Liver (tissue), 9 donors: ENCODE data around the gene SFPQ. TPM values are rescaled to one million over a fixed set of nuclear protein-coding genes. Genes with fewer than 3 reads are reported as not detected.

Experiments used
- DNase-seq: peaks from one replicate; pipeline ENCODE4 v3.0.0-alpha.2; 2017; ENCODE audit warnings: low spot score
- H3K27ac ChIP-seq, 2 donors: one replicate each; pipeline ENCODE4 v1.7.0; 2013; ENCODE audit warnings: inconsistent platforms in 2 of 2, low read length in 2 of 2, control low read depth in 1 of 2, low read depth in 1 of 2, mild to moderate bottlenecking in 1 of 2
- H3K27me3 ChIP-seq, 4 donors: one replicate each; pipeline versions ENCODE4 v1.6.1 to v1.7.0; 2013; ENCODE audit warnings: low read length in 3 of 4, inconsistent platforms in 1 of 4, mild to moderate bottlenecking in 1 of 4, moderate library complexity in 1 of 4; ENCODE audit not compliant: control insufficient read depth in 4 of 4, insufficient read depth in 4 of 4
- H3K36me3 ChIP-seq, 4 donors: one replicate each; pipeline versions ENCODE4 v1.6.1 to v1.7.0; 2013; ENCODE audit warnings: low read length in 3 of 4, mild to moderate bottlenecking in 3 of 4, low read depth in 1 of 4, moderate library complexity in 1 of 4; ENCODE audit not compliant: control insufficient read depth in 4 of 4, insufficient read depth in 3 of 4
- H3K4me1 ChIP-seq, 4 donors: one replicate each; pipeline versions ENCODE4 v1.6.1 to v1.7.0; 2013; ENCODE audit warnings: low read length in 3 of 4, mild to moderate bottlenecking in 3 of 4, moderate library complexity in 1 of 4; ENCODE audit not compliant: control insufficient read depth in 4 of 4, insufficient read depth in 4 of 4
- H3K4me3 ChIP-seq, 3 donors: one replicate each; pipeline versions ENCODE4 v1.6.1 to v1.7.0; 2013; ENCODE audit warnings: low read length in 3 of 3, control low read depth in 1 of 3, low read depth in 1 of 3, mild to moderate bottlenecking in 1 of 3
- H3K9ac ChIP-seq, 2 donors: one replicate each; pipeline ENCODE4 v1.7.0; 2013; ENCODE audit warnings: low read length in 2 of 2, mild to moderate bottlenecking in 2 of 2, moderate library complexity in 2 of 2, control low read depth in 1 of 2, low read depth in 1 of 2
- H3K9me3 ChIP-seq, 4 donors: one replicate each; pipeline versions ENCODE4 v1.6.1 to v1.7.0; 2013; ENCODE audit warnings: low read length in 3 of 4; ENCODE audit not compliant: control insufficient read depth in 4 of 4
- EGR1 ChIP-seq, 2 donors: IDR thresholded peaks; 2 replicates each; pipeline ENCODE4 v1.6.1; 2016 to 2018; ENCODE audit warnings: antibody characterized with exemption in 2 of 2, low read depth in 2 of 2
- FOXA1 ChIP-seq: IDR thresholded peaks from 2 replicates; pipeline ENCODE4 v1.6.1; 2016; ENCODE audit warnings: antibody characterized with exemption
- FOXA2 ChIP-seq: IDR thresholded peaks from 2 replicates; pipeline ENCODE4 v1.6.1; 2016; ENCODE audit warnings: antibody characterized with exemption
- GABPA ChIP-seq, 2 donors: IDR thresholded peaks in 1 of 2; conservative IDR thresholded peaks in 1 of 2; 2 replicates each; pipeline ENCODE4 v1.6.1; 2016; ENCODE audit warnings: antibody characterized with exemption in 2 of 2, mild to moderate bottlenecking in 1 of 2, moderate library complexity in 1 of 2
- HNF4A ChIP-seq, 2 donors: conservative IDR thresholded peaks; 2 replicates each; pipeline ENCODE4 v1.6.1; 2016; ENCODE audit warnings: antibody characterized with exemption in 2 of 2, mild to moderate bottlenecking in 2 of 2
- HNF4G ChIP-seq: IDR thresholded peaks from 2 replicates; pipeline ENCODE4 v1.6.1; 2016; ENCODE audit warnings: antibody characterized with exemption
- JUND ChIP-seq, 2 donors: IDR thresholded peaks; 2 replicates each; pipeline ENCODE4 v1.6.1; 2016; ENCODE audit warnings: antibody characterized with exemption in 2 of 2
- MAX ChIP-seq: IDR thresholded peaks from 2 replicates; pipeline ENCODE4 v1.6.1; 2016; ENCODE audit warnings: antibody characterized with exemption
- NR2F2 ChIP-seq: IDR thresholded peaks from 2 replicates; pipeline ENCODE4 v1.6.1; 2016; ENCODE audit warnings: antibody characterized with exemption
- RAD21 ChIP-seq, 2 donors: IDR thresholded peaks; 2 replicates each; pipeline ENCODE4 v1.6.1; 2016; ENCODE audit warnings: antibody characterized with exemption in 2 of 2, mild to moderate bottlenecking in 2 of 2
- REST ChIP-seq: IDR thresholded peaks from 2 replicates; pipeline ENCODE4 v1.6.1; 2016; ENCODE audit warnings: antibody characterized with exemption, mild to moderate bottlenecking
- RXRA ChIP-seq, 2 donors: IDR thresholded peaks; 2 replicates each; pipeline ENCODE4 v1.6.1; 2017 to 2018; ENCODE audit warnings: antibody characterized with exemption in 2 of 2, mild to moderate bottlenecking in 1 of 2
- SP1 ChIP-seq: IDR thresholded peaks from 2 replicates; pipeline ENCODE4 v1.6.1; 2018; ENCODE audit warnings: antibody characterized with exemption, mild to moderate bottlenecking
- TAF1 ChIP-seq: conservative IDR thresholded peaks from 2 replicates; pipeline ENCODE4 v1.6.1; 2016; ENCODE audit warnings: antibody characterized with exemption, mild to moderate bottlenecking
- YY1 ChIP-seq: IDR thresholded peaks from 2 replicates; pipeline ENCODE4 v1.6.1; 2016; ENCODE audit warnings: antibody characterized with exemption, mild to moderate bottlenecking
- ZBTB33 ChIP-seq: IDR thresholded peaks from 2 replicates; pipeline ENCODE4 v1.6.1; 2016; ENCODE audit warnings: antibody characterized with exemption
- WGBS: extraction: QIAGEN DNeasy Blood & Tissue Kit; methylation state at CpG from one replicate; pipeline ENCODE4 v1.1.7; 2013; 5-methylcytosine and 5-hydroxymethylcytosine counted together
- polyA plus RNA-seq, 2 donors: library from polyadenylated mRNA; stranded (reverse) in 1 of 2; unstranded in 1 of 2; fragments of 200-250 nt in 1 of 2; fragments of >200 nt in 1 of 2; fragmentation: Nextera tagmentation in 1 of 2; extraction: Ambion mirVana in 1 of 2; gene quantifications; one replicate each; pipeline versions ENCODE4 v1.2.1 to v1.2.3, GENCODE V29; 2013 to 2015
- total RNA-seq, 2 donors: library from RNA; depleted of rRNA; stranded (reverse); fragments of >200 nt; gene quantifications; one replicate each; pipeline ENCODE4 v1.2.3, GENCODE V29; 2014
- TF ChIP-seq, protein P1 (sequence below): fragments of 150-350 bp; IDR thresholded peaks from 2 replicates; pipeline ENCODE4 v1.5.1; 2017; ENCODE audit warnings: improper control_type of control experiment, low read depth, low read length; ENCODE audit not compliant: missing input control
- TF ChIP-seq, protein P2 (sequence below): IDR thresholded peaks from 2 replicates; pipeline ENCODE4 v1.6.1; 2016; ENCODE audit warnings: antibody characterized with exemption
- donor health status: healthy.
- donor health status: healthy.
- donor health status: healthy.
- donor health status: healthy.
- donor health status: healthy.

SFPQ gene
- total and polyA plus RNA-seq, 4 donors, result 29.7 to 173 (median 66.2) TPM

- H3K4me1 ChIP-seq, result peaks cover 1 to 29% (median 11%) of the 10 kb centered on the region in 4 donors
- 76% methylated on average over 4 of the region's 4 CpGs for WGBS
These were observed 21.4 kb downstream of the SFPQ start for GRCh38 chr1:35171579-35171978.

More at GRCh38 chr1:35171579-35171978, 21.4 kb downstream of the SFPQ start:
- no peak for TF ChIP-seq RXRA (IDR thresholded peaks at IDR 0.05)
- TF ChIP-seq REST, result no peak
- TF ChIP-seq ZBTB33, result no peak
- no peak for TF ChIP-seq YY1
- no peak for TF ChIP-seq HNF4G
- no peak for TF ChIP-seq FOXA1
- TF ChIP-seq, protein P1, sequence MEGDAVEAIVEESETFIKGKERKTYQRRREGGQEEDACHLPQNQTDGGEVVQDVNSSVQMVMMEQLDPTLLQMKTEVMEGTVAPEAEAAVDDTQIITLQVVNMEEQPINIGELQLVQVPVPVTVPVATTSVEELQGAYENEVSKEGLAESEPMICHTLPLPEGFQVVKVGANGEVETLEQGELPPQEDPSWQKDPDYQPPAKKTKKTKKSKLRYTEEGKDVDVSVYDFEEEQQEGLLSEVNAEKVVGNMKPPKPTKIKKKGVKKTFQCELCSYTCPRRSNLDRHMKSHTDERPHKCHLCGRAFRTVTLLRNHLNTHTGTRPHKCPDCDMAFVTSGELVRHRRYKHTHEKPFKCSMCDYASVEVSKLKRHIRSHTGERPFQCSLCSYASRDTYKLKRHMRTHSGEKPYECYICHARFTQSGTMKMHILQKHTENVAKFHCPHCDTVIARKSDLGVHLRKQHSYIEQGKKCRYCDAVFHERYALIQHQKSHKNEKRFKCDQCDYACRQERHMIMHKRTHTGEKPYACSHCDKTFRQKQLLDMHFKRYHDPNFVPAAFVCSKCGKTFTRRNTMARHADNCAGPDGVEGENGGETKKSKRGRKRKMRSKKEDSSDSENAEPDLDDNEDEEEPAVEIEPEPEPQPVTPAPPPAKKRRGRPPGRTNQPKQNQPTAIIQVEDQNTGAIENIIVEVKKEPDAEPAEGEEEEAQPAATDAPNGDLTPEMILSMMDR, result no peak
- TF ChIP-seq HNF4A (conservative IDR thresholded peaks at IDR 0.05), result no peak
- TF ChIP-seq RAD21 (IDR thresholded peaks at IDR 0.05), result no peak
- no peak for TF ChIP-seq GABPA (IDR thresholded peaks at IDR 0.05 in 1 of 2, conservative IDR thresholded peaks at IDR 0.05 in 1 of 2)
- TF ChIP-seq JUND (IDR thresholded peaks at IDR 0.05), result no peak
- TF ChIP-seq TAF1, result no peak
- no peak for TF ChIP-seq SP1
- no peak for TF ChIP-seq FOXA2
- TF ChIP-seq MAX, result no peak
- TF ChIP-seq, protein P2, sequence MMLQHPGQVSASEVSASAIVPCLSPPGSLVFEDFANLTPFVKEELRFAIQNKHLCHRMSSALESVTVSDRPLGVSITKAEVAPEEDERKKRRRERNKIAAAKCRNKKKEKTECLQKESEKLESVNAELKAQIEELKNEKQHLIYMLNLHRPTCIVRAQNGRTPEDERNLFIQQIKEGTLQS, result no peak
- TF ChIP-seq EGR1 (IDR thresholded peaks at IDR 0.05; ENCODE audit: low read depth in 2 of 2), result no peak
- no peak for TF ChIP-seq NR2F2
- no peak for DNase-seq
- no peaks in the 10 kb centered on the region for H3K27me3 ChIP-seq
- H3K36me3 ChIP-seq, result peaks cover 4 to 17% (median 15%) of the 10 kb centered on the region in 4 donors
- no peak overlapping the region for H3K9ac ChIP-seq
- H3K4me3 ChIP-seq, result no peak overlapping the region
- H3K9me3 ChIP-seq, result no peaks in the 10 kb centered on the region
- peak overlapping the region; percentile 72 to 85 for H3K27ac ChIP-seq
